K562 (cell line): Measurements from ENCODE around the gene PRKG2. TPM values are rescaled to one million over a fixed set of nuclear protein-coding genes. Genes with fewer than 3 reads are reported as not detected.

Experiments used
- ATAC-seq: fragments of 200-7000 bp; cut with Tn5 transposase; 3 replicates; pipeline ENCODE4 v1.9.1; 2020; ENCODE audit warnings: moderate library complexity
- BruUV-seq: library from RNA; stranded (reverse); fragments of 400-500 nt; replicated peaks from 2 replicates; lab custom pipeline; 2021; lab: Mats Ljungman, UMichigan
- CTCF ChIA-PET: fragments of 300-600 bp; formaldehyde crosslinking; extraction: SDS; loops from one replicate; lab custom pipeline; 2021; ENCODE audit warnings: low intra/inter-chr PET ratio; lab: Yijun Ruan, JAX
- POLR2A ChIA-PET: fragments of 300-600, 350-650 bp; sonication (Branson Sonifier 250); formaldehyde crosslinking; extraction: SDS; loops from one replicate; lab custom pipeline; 2021; ENCODE audit warnings: antibody characterized with exemption, inconsistent platforms; lab: Yijun Ruan, JAX
- DNase-seq, 4 experiments: peaks; one replicate each; pipeline versions ENCODE4 v3.0.0 to v3.0.0-alpha.2; 2011 to 2018; ENCODE audit warnings: low spot score in 3 of 4, mixed read lengths in 3 of 4; ENCODE audit errors: extremely low read depth in 1 of 4
- FAIRE-seq: peaks from 2 replicates; lab custom pipeline; 2011; peaks lifted over from hg19 to GRCh38; lab: Jason Lieb, UNC
- H2AFZ ChIP-seq: 2 replicates; pipeline ENCODE4 v1.6.0; 2011; ENCODE audit warnings: low read depth, low read length, control low read depth, inconsistent platforms
- H3K27ac ChIP-seq: fragments of 200-600 bp; 3 replicates; pipeline ENCODE4 v1.8.0; 2011; ENCODE audit warnings: low read depth, mild to moderate bottlenecking, control low read depth, inconsistent platforms, low read length, moderate library complexity, mixed read lengths; ENCODE audit errors: extremely low read depth
- H3K27me3 ChIP-seq, 2 experiments: fragments of 300-600 bp in 1 of 2; 2 replicates in 1 of 2; 3 replicates in 1 of 2; pipeline versions ENCODE4 v1.6.0 to v1.8.0; 2011; ENCODE audit warnings: inconsistent platforms in 2 of 2, low read length in 2 of 2, mild to moderate bottlenecking in 1 of 2, mixed read lengths in 1 of 2, moderate library complexity in 1 of 2; ENCODE audit not compliant: control insufficient read depth in 2 of 2, insufficient read depth in 2 of 2
- H3K36me3 ChIP-seq: fragments of 300-600 bp; 3 replicates; pipeline ENCODE4 v1.8.0; 2011; ENCODE audit warnings: mild to moderate bottlenecking, low read length, inconsistent platforms; ENCODE audit not compliant: control insufficient read depth, insufficient read depth
- H3K4me1 ChIP-seq, 2 experiments: fragments of 200-600 bp in 1 of 2; replicated peaks in 1 of 2; 2 replicates in 1 of 2; 3 replicates in 1 of 2; pipeline versions ENCODE4 v1.5.1 to v1.8.0; 2011; ENCODE audit warnings: inconsistent platforms in 2 of 2, low read length in 2 of 2, mild to moderate bottlenecking in 1 of 2, mixed read lengths in 1 of 2, moderate library complexity in 1 of 2; ENCODE audit not compliant: control insufficient read depth in 2 of 2, insufficient read depth in 2 of 2
- H3K4me2 ChIP-seq: 2 replicates; pipeline ENCODE4 v1.6.1; 2011; ENCODE audit warnings: low read length, control low read depth, inconsistent platforms, mixed read lengths; ENCODE audit not compliant: insufficient read depth
- H3K4me3 ChIP-seq: fragments of 200-600 bp; sonication (generic), shearing (Covaris generic); 2 replicates; pipeline ENCODE4 v1.5.1; 2016; ENCODE audit warnings: control low read depth, inconsistent platforms
- H3K79me2 ChIP-seq: fragments of 200-600 bp; 3 replicates; pipeline ENCODE4 v1.8.0; 2011; ENCODE audit warnings: low read length, inconsistent platforms; ENCODE audit not compliant: control insufficient read depth, insufficient read depth
- H3K9ac ChIP-seq, 2 experiments: 2 replicates each; pipeline versions ENCODE4 v1.6.0 to v1.6.1; 2011; ENCODE audit warnings: low read depth in 2 of 2, low read length in 2 of 2, control low read depth in 1 of 2, inconsistent platforms in 1 of 2, mild to moderate bottlenecking in 1 of 2, mixed read lengths in 1 of 2; ENCODE audit not compliant: insufficient read depth in 1 of 2
- H3K9me1 ChIP-seq: one replicate; pipeline ENCODE4 v1.6.0; 2011; ENCODE audit warnings: inconsistent platforms, mild to moderate bottlenecking, low read length, moderate library complexity; ENCODE audit not compliant: control insufficient read depth, insufficient read depth
- H3K9me3 ChIP-seq: replicated peaks from 2 replicates; pipeline ENCODE4 v1.5.1; 2011; ENCODE audit warnings: low read depth, low read length, inconsistent platforms; ENCODE audit not compliant: control insufficient read depth, insufficient read depth
- H4K20me1 ChIP-seq: replicated peaks from 2 replicates; pipeline ENCODE4 v1.6.1; 2011; ENCODE audit warnings: low read length, inconsistent platforms, mixed read lengths; ENCODE audit not compliant: control insufficient read depth, insufficient read depth
- EGR1 ChIP-seq: fragments of 450-650 bp; conservative IDR thresholded peaks from 2 replicates; pipeline ENCODE4 v1.6.1; 2017; ENCODE audit warnings: mild to moderate bottlenecking
- MITF ChIP-seq: IDR thresholded peaks from 2 replicates; pipeline ENCODE4 v1.6.1; 2014; ENCODE audit warnings: antibody characterized with exemption
- NFIX ChIP-seq: fragments of 250-450 bp; sonication (Bioruptor Pico); IDR thresholded peaks from 2 replicates; pipeline ENCODE4 v1.4.0; 2020; ENCODE audit warnings: low read depth, mild to moderate bottlenecking, moderate library complexity
- PTBP1 ChIP-seq: fragments of 200-400 bp; formaldehyde crosslinking; IDR thresholded peaks from 2 replicates; pipeline ENCODE4 v1.6.1; 2017; ENCODE audit warnings: low read depth, low read length
- RAD21 ChIP-seq, 2 experiments: fragments of 250-450 bp in 1 of 2; fragments of 450-650 bp in 1 of 2; sonication (Bioruptor Pico) in 1 of 2; formaldehyde crosslinking in 1 of 2; IDR thresholded peaks in 1 of 2; conservative IDR thresholded peaks in 1 of 2; 2 replicates each; pipeline versions ENCODE4 v1.4.0 to v1.8.0; 2020 to 2022; ENCODE audit warnings: mild to moderate bottlenecking in 2 of 2, moderate library complexity in 1 of 2
- SIN3B ChIP-seq: fragments of 450-650 bp; IDR thresholded peaks from 2 replicates; pipeline ENCODE4 v1.6.1; 2017; ENCODE audit warnings: low read depth, mild to moderate bottlenecking, moderate library complexity
- THAP7 ChIP-seq: fragments of 250-450 bp; sonication (Bioruptor Pico); IDR thresholded peaks from 2 replicates; pipeline ENCODE4 v1.5.0; 2021
- ZNF347 ChIP-seq: fragments of 450-650 bp; formaldehyde crosslinking; IDR thresholded peaks from 2 replicates; pipeline ENCODE4 v1.4.0; 2020; ENCODE audit warnings: low read depth, mild to moderate bottlenecking, moderate library complexity
- ZNF785 ChIP-seq: fragments of 250-450 bp; sonication (Bioruptor Pico); IDR thresholded peaks from 2 replicates; pipeline ENCODE4 v1.4.0; 2020; ENCODE audit warnings: mild to moderate bottlenecking
- WGBS: fragments of 100-300 bp; shearing (Covaris generic); methylation state at CpG from one replicate; pipeline ENCODE4 v1.1.6; 2016; ENCODE audit warnings: low coverage, mixed read lengths; ENCODE audit not compliant: insufficient coverage; ENCODE audit errors: missing lambda C conversion rate; 5-methylcytosine and 5-hydroxymethylcytosine counted together
- in situ Hi-C: fragments of 300-500 bp; cut with MboI; formaldehyde crosslinking; loops from 4 replicates; pipeline ENCODE4 v1.15.0; 2018; ENCODE audit warnings: inconsistent platforms, mixed read lengths
- intact Hi-C: fragments of 100-400 bp; cut with micrococcal nuclease; formaldehyde crosslinking; loops from 2 replicates; pipeline ENCODE4 v1.14.2; 2022
- polyA plus RNA-seq, 8 experiments: library from polyadenylated mRNA; depleted of rRNA in 4 of 8; stranded (reverse) in 5 of 8; unstranded in 3 of 8; fragments of >200 nt; fragmentation: Nextera tagmentation in 2 of 8; fragmentation: Illumina TruSeq in 1 of 8; extraction: Ambion mirVana in 2 of 8; extraction: Trizol in 1 of 8; gene quantifications; 2 replicates each; pipeline versions ENCODE4 v1.2.1 to v1.2.3, GENCODE V29; 2011 to 2014; ENCODE audit warnings: inconsistent platforms in 1 of 8, missing spikeins in 1 of 8
- total RNA-seq, 7 experiments: library from RNA; depleted of rRNA in 6 of 7; stranded (reverse); fragments of >200 nt in 6 of 7; fragmentation: Illumina TruSeq in 2 of 7; extraction: Trizol in 2 of 7; gene quantifications; 2 replicates each; pipeline versions ENCODE4 v1.2.1 to v1.2.3, GENCODE V29; 2011 to 2021; ENCODE audit warnings: low replicate concordance in 1 of 7
- TF ChIP-seq, protein P1 (sequence below), 2 experiments: fragments of 450-650 bp; IDR thresholded peaks; 2 replicates each; pipeline ENCODE4 v1.6.1; 2016; ENCODE audit warnings: mild to moderate bottlenecking in 2 of 2, borderline replicate concordance in 1 of 2, low read depth in 1 of 2, moderate library complexity in 1 of 2
- TF ChIP-seq, protein P2 (sequence below): fragments of 450-650 bp; formaldehyde crosslinking; IDR thresholded peaks from 2 replicates; pipeline ENCODE4 v1.4.0; 2020; ENCODE audit warnings: mild to moderate bottlenecking, moderate library complexity

Gene PRKG2
- total and polyA plus RNA-seq, 9 of the 15 experiments (the other 6 are each of a cell fraction or from before 2014, with no cell fraction given): 0.01 to 0.68 (median 0.34) TPM

- H3K9me1 ChIP-seq: no peaks in the 10 kb centered on the region
- FAIRE-seq: no peak
- no peak for ATAC-seq
- no peaks in the 10 kb centered on the region for H3K27me3 ChIP-seq
- no peak overlapping the region for H3K4me3 ChIP-seq
- H3K79me2 ChIP-seq: no peaks in the 10 kb centered on the region
- no peak overlapping the region for H3K27ac ChIP-seq
- ChIA-PET CTCF (no interaction called here), POLR2A (no interaction called here)
- no peaks in the 10 kb centered on the region for H3K4me1 ChIP-seq
- no peaks in the 10 kb centered on the region for H3K36me3 ChIP-seq
- in situ Hi-C loops (no loop called here), intact Hi-C loops (no loop called here)
- DNase-seq: no peak
- no peak overlapping the region for H2AFZ ChIP-seq
- no peaks in the 10 kb centered on the region for H4K20me1 ChIP-seq
- WGBS: 0% methylated on average over 1 of the region's 1 CpG
- H3K4me2 ChIP-seq: no peak overlapping the region
- H3K9ac ChIP-seq: no peak overlapping the region
- no TSS peak for BruUV-seq
- no peaks in the 10 kb centered on the region for H3K9me3 ChIP-seq
- TF ChIP-seq EGR1: no peak
- TF ChIP-seq SIN3B: no peak
- no peak for TF ChIP-seq MITF
- TF ChIP-seq ZNF347 (CRISPR knock-in tag): no peak
- TF ChIP-seq NFIX: no peak
- TF ChIP-seq, protein P1, sequence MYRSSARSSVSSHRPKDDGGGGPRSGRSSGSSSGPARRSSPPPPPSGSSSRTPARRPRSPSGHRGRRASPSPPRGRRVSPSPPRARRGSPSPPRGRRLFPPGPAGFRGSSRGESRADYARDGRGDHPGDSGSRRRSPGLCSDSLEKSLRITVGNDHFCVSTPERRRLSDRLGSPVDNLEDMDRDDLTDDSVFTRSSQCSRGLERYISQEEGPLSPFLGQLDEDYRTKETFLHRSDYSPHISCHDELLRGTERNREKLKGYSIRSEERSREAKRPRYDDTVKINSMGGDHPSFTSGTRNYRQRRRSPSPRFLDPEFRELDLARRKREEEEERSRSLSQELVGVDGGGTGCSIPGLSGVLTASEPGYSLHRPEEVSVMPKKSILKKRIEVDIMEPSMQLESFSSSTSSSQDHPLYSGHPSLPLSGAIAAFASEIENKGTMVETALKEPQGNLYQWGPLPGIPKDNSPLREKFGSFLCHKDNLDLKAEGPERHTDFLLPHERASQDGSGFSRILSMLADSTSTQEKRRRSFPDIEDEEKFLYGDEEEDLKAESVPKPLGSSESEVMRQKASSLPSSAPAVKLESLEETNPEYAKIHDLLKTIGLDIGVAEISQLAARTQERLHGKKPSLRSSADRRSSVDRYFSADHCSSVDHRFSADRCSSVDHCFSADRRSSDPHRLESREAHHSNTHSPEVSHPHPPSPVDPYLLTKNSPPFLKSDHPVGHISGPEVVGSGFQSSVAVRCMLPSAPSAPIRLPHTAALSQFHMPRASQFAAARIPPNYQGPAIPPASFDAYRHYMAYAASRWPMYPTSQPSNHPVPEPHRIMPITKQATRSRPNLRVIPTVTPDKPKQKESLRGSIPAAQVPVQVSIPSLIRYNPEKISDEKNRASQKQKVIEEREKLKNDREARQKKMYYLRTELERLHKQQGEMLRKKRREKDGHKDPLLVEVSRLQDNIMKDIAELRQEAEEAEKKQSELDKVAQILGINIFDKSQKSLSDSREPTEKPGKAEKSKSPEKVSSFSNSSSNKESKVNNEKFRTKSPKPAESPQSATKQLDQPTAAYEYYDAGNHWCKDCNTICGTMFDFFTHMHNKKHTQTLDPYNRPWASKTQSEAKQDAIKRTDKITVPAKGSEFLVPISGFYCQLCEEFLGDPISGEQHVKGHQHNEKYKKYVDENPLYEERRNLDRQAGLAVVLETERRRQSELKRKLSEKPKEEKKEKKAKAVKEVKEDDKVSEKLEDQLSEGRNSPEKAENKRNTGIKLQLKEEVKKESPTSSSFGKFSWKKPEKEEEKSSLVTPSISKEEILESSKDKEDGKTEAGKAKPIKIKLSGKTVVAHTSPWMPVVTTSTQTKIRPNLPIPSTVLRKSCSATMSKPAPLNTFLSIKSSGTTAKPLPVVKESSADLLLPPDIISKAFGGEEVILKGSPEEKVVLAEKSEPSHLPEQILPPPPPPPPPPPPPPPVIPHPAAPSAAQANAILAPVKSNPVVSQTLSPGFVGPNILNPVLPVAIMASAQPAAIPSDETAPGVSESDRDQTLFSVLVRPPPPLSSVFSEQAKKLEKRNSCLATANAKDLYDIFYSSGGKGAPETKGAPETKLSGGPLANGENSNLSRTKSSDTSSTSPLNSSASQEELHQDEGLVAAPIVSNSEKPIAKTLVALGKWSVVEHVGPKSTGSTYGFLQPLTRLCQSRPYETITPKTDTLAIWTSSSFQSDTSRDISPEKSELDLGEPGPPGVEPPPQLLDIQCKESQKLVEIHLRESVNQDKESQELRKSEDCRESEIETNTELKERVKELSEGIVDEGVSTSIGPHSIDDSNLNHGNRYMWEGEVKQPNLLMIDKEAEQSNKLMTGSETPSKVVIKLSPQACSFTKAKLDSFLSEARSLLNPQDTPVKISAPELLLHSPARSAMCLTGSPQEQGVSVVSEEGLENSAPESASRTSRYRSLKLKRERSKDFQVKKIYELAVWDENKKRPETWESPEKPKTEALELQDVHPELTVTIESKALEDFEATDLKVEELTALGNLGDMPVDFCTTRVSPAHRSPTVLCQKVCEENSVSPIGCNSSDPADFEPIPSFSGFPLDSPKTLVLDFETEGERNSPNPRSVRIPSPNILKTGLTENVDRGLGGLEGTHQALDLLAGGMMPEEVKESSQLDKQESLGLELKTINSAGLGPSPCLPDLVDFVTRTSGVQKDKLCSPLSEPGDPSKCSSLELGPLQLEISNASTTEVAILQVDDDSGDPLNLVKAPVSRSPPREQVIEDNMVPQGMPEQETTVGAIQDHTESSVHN (IDR thresholded peaks at IDR 0.05; ENCODE audit: borderline replicate concordance in 1 of 2, low read depth in 1 of 2): no peak
- TF ChIP-seq THAP7 (CRISPR knock-in tag): no peak
- TF ChIP-seq, protein P2, sequence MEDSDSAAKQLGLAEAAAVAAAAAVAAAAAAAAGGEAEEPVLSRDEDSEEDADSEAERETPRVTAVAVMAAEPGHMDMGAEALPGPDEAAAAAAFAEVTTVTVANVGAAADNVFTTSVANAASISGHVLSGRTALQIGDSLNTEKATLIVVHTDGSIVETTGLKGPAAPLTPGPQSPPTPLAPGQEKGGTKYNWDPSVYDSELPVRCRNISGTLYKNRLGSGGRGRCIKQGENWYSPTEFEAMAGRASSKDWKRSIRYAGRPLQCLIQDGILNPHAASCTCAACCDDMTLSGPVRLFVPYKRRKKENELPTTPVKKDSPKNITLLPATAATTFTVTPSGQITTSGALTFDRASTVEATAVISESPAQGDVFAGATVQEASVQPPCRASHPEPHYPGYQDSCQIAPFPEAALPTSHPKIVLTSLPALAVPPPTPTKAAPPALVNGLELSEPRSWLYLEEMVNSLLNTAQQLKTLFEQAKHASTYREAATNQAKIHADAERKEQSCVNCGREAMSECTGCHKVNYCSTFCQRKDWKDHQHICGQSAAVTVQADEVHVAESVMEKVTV (CRISPR knock-in tag): no peak
- TF ChIP-seq PTBP1: no peak
- no peak for TF ChIP-seq ZNF785 (CRISPR knock-in tag)
- TF ChIP-seq RAD21 (CRISPR knock-in tag; conservative IDR thresholded peaks at IDR 0.05 in 1 of 2, IDR thresholded peaks at IDR 0.05 in 1 of 2): no peak
Observed at GRCh38 chr4:81058621-81059020, 156.4 kb downstream of the PRKG2 start.
